Liver (tissue), 9 donors: ENCODE measurements around the gene RASL10A. TPM values are rescaled to one million over a fixed set of nuclear protein-coding genes. Genes with fewer than 3 reads are reported as not detected.

Source experiments
- DNase-seq: peaks from one replicate; pipeline ENCODE4 v3.0.0-alpha.2; 2017; ENCODE audit warnings: low spot score
- H3K27ac ChIP-seq, 2 donors: one replicate each; pipeline ENCODE4 v1.7.0; 2013; ENCODE audit warnings: inconsistent platforms in 2 of 2, low read length in 2 of 2, control low read depth in 1 of 2, low read depth in 1 of 2, mild to moderate bottlenecking in 1 of 2
- H3K27me3 ChIP-seq, 4 donors: one replicate each; pipeline versions ENCODE4 v1.6.1 to v1.7.0; 2013; ENCODE audit warnings: low read length in 3 of 4, inconsistent platforms in 1 of 4, mild to moderate bottlenecking in 1 of 4, moderate library complexity in 1 of 4; ENCODE audit not compliant: control insufficient read depth in 4 of 4, insufficient read depth in 4 of 4
- H3K36me3 ChIP-seq, 4 donors: one replicate each; pipeline versions ENCODE4 v1.6.1 to v1.7.0; 2013; ENCODE audit warnings: low read length in 3 of 4, mild to moderate bottlenecking in 3 of 4, low read depth in 1 of 4, moderate library complexity in 1 of 4; ENCODE audit not compliant: control insufficient read depth in 4 of 4, insufficient read depth in 3 of 4
- H3K4me1 ChIP-seq, 4 donors: one replicate each; pipeline versions ENCODE4 v1.6.1 to v1.7.0; 2013; ENCODE audit warnings: low read length in 3 of 4, mild to moderate bottlenecking in 3 of 4, moderate library complexity in 1 of 4; ENCODE audit not compliant: control insufficient read depth in 4 of 4, insufficient read depth in 4 of 4
- H3K4me3 ChIP-seq, 3 donors: one replicate each; pipeline versions ENCODE4 v1.6.1 to v1.7.0; 2013; ENCODE audit warnings: low read length in 3 of 3, control low read depth in 1 of 3, low read depth in 1 of 3, mild to moderate bottlenecking in 1 of 3
- H3K9ac ChIP-seq, 2 donors: one replicate each; pipeline ENCODE4 v1.7.0; 2013; ENCODE audit warnings: low read length in 2 of 2, mild to moderate bottlenecking in 2 of 2, moderate library complexity in 2 of 2, control low read depth in 1 of 2, low read depth in 1 of 2
- H3K9me3 ChIP-seq, 4 donors: one replicate each; pipeline versions ENCODE4 v1.6.1 to v1.7.0; 2013; ENCODE audit warnings: low read length in 3 of 4; ENCODE audit not compliant: control insufficient read depth in 4 of 4
- ATF3 ChIP-seq: IDR thresholded peaks from 2 replicates; pipeline ENCODE4 v1.6.1; 2016; ENCODE audit warnings: antibody characterized with exemption
- EGR1 ChIP-seq, 2 donors: IDR thresholded peaks; 2 replicates each; pipeline ENCODE4 v1.6.1; 2016 to 2018; ENCODE audit warnings: antibody characterized with exemption in 2 of 2, low read depth in 2 of 2
- FOXA1 ChIP-seq: IDR thresholded peaks from 2 replicates; pipeline ENCODE4 v1.6.1; 2016; ENCODE audit warnings: antibody characterized with exemption
- FOXA2 ChIP-seq: IDR thresholded peaks from 2 replicates; pipeline ENCODE4 v1.6.1; 2016; ENCODE audit warnings: antibody characterized with exemption
- GABPA ChIP-seq, 2 donors: IDR thresholded peaks in 1 of 2; conservative IDR thresholded peaks in 1 of 2; 2 replicates each; pipeline ENCODE4 v1.6.1; 2016; ENCODE audit warnings: antibody characterized with exemption in 2 of 2, mild to moderate bottlenecking in 1 of 2, moderate library complexity in 1 of 2
- JUND ChIP-seq, 2 donors: IDR thresholded peaks; 2 replicates each; pipeline ENCODE4 v1.6.1; 2016; ENCODE audit warnings: antibody characterized with exemption in 2 of 2
- MAX ChIP-seq: IDR thresholded peaks from 2 replicates; pipeline ENCODE4 v1.6.1; 2016; ENCODE audit warnings: antibody characterized with exemption
- NR2F2 ChIP-seq: IDR thresholded peaks from 2 replicates; pipeline ENCODE4 v1.6.1; 2016; ENCODE audit warnings: antibody characterized with exemption
- RAD21 ChIP-seq, 2 donors: IDR thresholded peaks; 2 replicates each; pipeline ENCODE4 v1.6.1; 2016; ENCODE audit warnings: antibody characterized with exemption in 2 of 2, mild to moderate bottlenecking in 2 of 2
- REST ChIP-seq: IDR thresholded peaks from 2 replicates; pipeline ENCODE4 v1.6.1; 2016; ENCODE audit warnings: antibody characterized with exemption, mild to moderate bottlenecking
- RXRA ChIP-seq, 2 donors: IDR thresholded peaks; 2 replicates each; pipeline ENCODE4 v1.6.1; 2017 to 2018; ENCODE audit warnings: antibody characterized with exemption in 2 of 2, mild to moderate bottlenecking in 1 of 2
- SP1 ChIP-seq: IDR thresholded peaks from 2 replicates; pipeline ENCODE4 v1.6.1; 2018; ENCODE audit warnings: antibody characterized with exemption, mild to moderate bottlenecking
- TAF1 ChIP-seq: conservative IDR thresholded peaks from 2 replicates; pipeline ENCODE4 v1.6.1; 2016; ENCODE audit warnings: antibody characterized with exemption, mild to moderate bottlenecking
- YY1 ChIP-seq: IDR thresholded peaks from 2 replicates; pipeline ENCODE4 v1.6.1; 2016; ENCODE audit warnings: antibody characterized with exemption, mild to moderate bottlenecking
- WGBS: extraction: QIAGEN DNeasy Blood & Tissue Kit; methylation state at CpG from one replicate; pipeline ENCODE4 v1.1.7; 2013; 5-methylcytosine and 5-hydroxymethylcytosine counted together
- polyA plus RNA-seq, 2 donors: library from polyadenylated mRNA; stranded (reverse) in 1 of 2; unstranded in 1 of 2; fragments of 200-250 nt in 1 of 2; fragments of >200 nt in 1 of 2; fragmentation: Nextera tagmentation in 1 of 2; extraction: Ambion mirVana in 1 of 2; gene quantifications; one replicate each; pipeline versions ENCODE4 v1.2.1 to v1.2.3, GENCODE V29; 2013 to 2015
- total RNA-seq, 2 donors: library from RNA; depleted of rRNA; stranded (reverse); fragments of >200 nt; gene quantifications; one replicate each; pipeline ENCODE4 v1.2.3, GENCODE V29; 2014
- TF ChIP-seq, protein P1 (sequence below): fragments of 150-350 bp; IDR thresholded peaks from 2 replicates; pipeline ENCODE4 v1.5.1; 2017; ENCODE audit warnings: improper control_type of control experiment, low read depth, low read length; ENCODE audit not compliant: missing input control
- donor health status: healthy.
- donor health status: healthy.
- donor health status: healthy.
- donor health status: healthy.
- donor health status: healthy.

The RASL10A gene
- total and polyA plus RNA-seq, 4 donors = 0.10 to 0.79 (median 0.47) TPM

GRCh38 chr22:29313576-29314466 lies 1.7 kb downstream of the RASL10A start:
- Histone ChIP-seq H3K4me3 (no peak overlapping the region), H3K27ac (no peak overlapping the region), H3K9me3 (no peaks in the 10 kb centered on the region), H3K27me3 (peaks cover 0 to 4% (median 0%) of the 10 kb centered on the region in 4 donors), H3K36me3 (no peaks in the 10 kb centered on the region), H3K4me1 (peaks cover 9 to 41% (median 17%) of the 10 kb centered on the region in 4 donors), H3K9ac (no peak overlapping the region)
- WGBS = 23% methylated on average over 51 of the region's 51 CpGs
- no peak for DNase-seq
- TF ChIP-seq NR2F2 (no peak), YY1 (no peak), EGR1 (IDR thresholded peaks at IDR 0.05; ENCODE audit: low read depth in 2 of 2) (no peak), GABPA (IDR thresholded peaks at IDR 0.05 in 1 of 2, conservative IDR thresholded peaks at IDR 0.05 in 1 of 2) (no peak), RAD21 (IDR thresholded peaks at IDR 0.05) (no peak), ATF3 (no peak), RXRA (IDR thresholded peaks at IDR 0.05) (no peak), SP1 (no peak), REST (no peak), MAX (no peak), TAF1 (no peak), FOXA1 (no peak), JUND (IDR thresholded peaks at IDR 0.05) (no peak), FOXA2 (no peak)
- TF ChIP-seq, protein P1, sequence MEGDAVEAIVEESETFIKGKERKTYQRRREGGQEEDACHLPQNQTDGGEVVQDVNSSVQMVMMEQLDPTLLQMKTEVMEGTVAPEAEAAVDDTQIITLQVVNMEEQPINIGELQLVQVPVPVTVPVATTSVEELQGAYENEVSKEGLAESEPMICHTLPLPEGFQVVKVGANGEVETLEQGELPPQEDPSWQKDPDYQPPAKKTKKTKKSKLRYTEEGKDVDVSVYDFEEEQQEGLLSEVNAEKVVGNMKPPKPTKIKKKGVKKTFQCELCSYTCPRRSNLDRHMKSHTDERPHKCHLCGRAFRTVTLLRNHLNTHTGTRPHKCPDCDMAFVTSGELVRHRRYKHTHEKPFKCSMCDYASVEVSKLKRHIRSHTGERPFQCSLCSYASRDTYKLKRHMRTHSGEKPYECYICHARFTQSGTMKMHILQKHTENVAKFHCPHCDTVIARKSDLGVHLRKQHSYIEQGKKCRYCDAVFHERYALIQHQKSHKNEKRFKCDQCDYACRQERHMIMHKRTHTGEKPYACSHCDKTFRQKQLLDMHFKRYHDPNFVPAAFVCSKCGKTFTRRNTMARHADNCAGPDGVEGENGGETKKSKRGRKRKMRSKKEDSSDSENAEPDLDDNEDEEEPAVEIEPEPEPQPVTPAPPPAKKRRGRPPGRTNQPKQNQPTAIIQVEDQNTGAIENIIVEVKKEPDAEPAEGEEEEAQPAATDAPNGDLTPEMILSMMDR = no peak

GRCh38 chr22:29313126-29313575 lies 2.3 kb downstream of the RASL10A start:
- TF ChIP-seq FOXA1 = no peak
- peak in 1 of 2 donors; percentile 52 for TF ChIP-seq RAD21 (IDR thresholded peaks at IDR 0.05)
- TF ChIP-seq, protein P1 = peak; percentile 48
- no peak for TF ChIP-seq JUND (IDR thresholded peaks at IDR 0.05)
- Histone ChIP-seq H3K9ac (no peak overlapping the region), H3K9me3 (no peaks in the 10 kb centered on the region), H3K27me3 (peaks cover 0 to 4% (median 0%) of the 10 kb centered on the region in 4 donors), H3K4me1 (peaks cover 9 to 48% (median 19%) of the 10 kb centered on the region in 4 donors), H3K4me3 (no peak overlapping the region), H3K36me3 (no peaks in the 10 kb centered on the region), H3K27ac (no peak overlapping the region)
- DNase-seq = no peak
- WGBS = 26% methylated on average over 44 of the region's 44 CpGs
